ENCODE measurements around the gene TREH.

The TREH gene

GRCh38 chr11:118636569-118637290, 42.7 kb downstream of the TREH start:
- peaks cover 7% of the 10 kb centered on the region for H3K27me3 Mint-ChIP-seq (ENCODE audit: low read depth)
- no peaks in the 10 kb centered on the region for H3K4me1 Mint-ChIP-seq (ENCODE audit: low read depth)
- H3K4me3 Mint-ChIP-seq, result no peak overlapping the region
- no peaks in the 10 kb centered on the region for H3K9me3 Mint-ChIP-seq
- H3K36me3 Mint-ChIP-seq (ENCODE audit: low read depth), result no peaks in the 10 kb centered on the region
- H3K27ac Mint-ChIP-seq, result no peak overlapping the region

- no peak overlapping the region for H3K4me3 Mint-ChIP-seq
- H3K27ac Mint-ChIP-seq, result no peak overlapping the region
- no peaks in the 10 kb centered on the region for H3K4me1 Mint-ChIP-seq (ENCODE audit: low read depth)
- no peaks in the 10 kb centered on the region for H3K9me3 Mint-ChIP-seq
- H3K27me3 Mint-ChIP-seq (ENCODE audit: low read depth), result peaks cover 7% of the 10 kb centered on the region
- no peaks in the 10 kb centered on the region for H3K36me3 Mint-ChIP-seq (ENCODE audit: low read depth)
Observed at GRCh38 chr11:118635642-118636041, 43.8 kb downstream of the TREH start.

GRCh38 chr11:118635237-118635591, 44.2 kb downstream of the TREH start:
- H3K4me3 Mint-ChIP-seq, result no peak overlapping the region
- no peaks in the 10 kb centered on the region for H3K9me3 Mint-ChIP-seq
- no peak overlapping the region for H3K27ac Mint-ChIP-seq
- H3K4me1 Mint-ChIP-seq (ENCODE audit: low read depth), result no peaks in the 10 kb centered on the region
- no peaks in the 10 kb centered on the region for H3K36me3 Mint-ChIP-seq (ENCODE audit: low read depth)
- H3K27me3 Mint-ChIP-seq (ENCODE audit: low read depth), result peaks cover 7% of the 10 kb centered on the region

- H3K9me3 Mint-ChIP-seq, result no peaks in the 10 kb centered on the region
- no peak overlapping the region for H3K4me3 Mint-ChIP-seq
- H3K27me3 Mint-ChIP-seq (ENCODE audit: low read depth), result peaks cover 7% of the 10 kb centered on the region
- H3K36me3 Mint-ChIP-seq (ENCODE audit: low read depth), result no peaks in the 10 kb centered on the region
- no peak overlapping the region for H3K27ac Mint-ChIP-seq
- H3K4me1 Mint-ChIP-seq (ENCODE audit: low read depth), result no peaks in the 10 kb centered on the region
Observed at GRCh38 chr11:118634431-118635236, 44.8 kb downstream of the TREH start.

- peaks cover 7% of the 10 kb centered on the region for H3K27me3 Mint-ChIP-seq (ENCODE audit: low read depth)
- no peaks in the 10 kb centered on the region for H3K9me3 Mint-ChIP-seq
- no peak overlapping the region for H3K27ac Mint-ChIP-seq
- H3K4me1 Mint-ChIP-seq (ENCODE audit: low read depth), result no peaks in the 10 kb centered on the region
- no peaks in the 10 kb centered on the region for H3K36me3 Mint-ChIP-seq (ENCODE audit: low read depth)
- no peak overlapping the region for H3K4me3 Mint-ChIP-seq
Observed at GRCh38 chr11:118633979-118634378, 45.5 kb downstream of the TREH start.

GRCh38 chr11:118633319-118633690, 46.1 kb downstream of the TREH start:
- no peaks in the 10 kb centered on the region for H3K9me3 Mint-ChIP-seq
- no peaks in the 10 kb centered on the region for H3K4me1 Mint-ChIP-seq (ENCODE audit: low read depth)
- no peaks in the 10 kb centered on the region for H3K36me3 Mint-ChIP-seq (ENCODE audit: low read depth)
- H3K27ac Mint-ChIP-seq, result no peak overlapping the region
- H3K27me3 Mint-ChIP-seq (ENCODE audit: low read depth), result peaks cover 7% of the 10 kb centered on the region
- H3K4me3 Mint-ChIP-seq, result no peak overlapping the region

- H3K9me3 Mint-ChIP-seq, result no peaks in the 10 kb centered on the region
- no peaks in the 10 kb centered on the region for H3K4me1 Mint-ChIP-seq (ENCODE audit: low read depth)
- H3K27me3 Mint-ChIP-seq (ENCODE audit: low read depth), result peaks cover 7% of the 10 kb centered on the region
- H3K36me3 Mint-ChIP-seq (ENCODE audit: low read depth), result no peaks in the 10 kb centered on the region
- H3K4me3 Mint-ChIP-seq, result no peak overlapping the region
- no peak overlapping the region for H3K27ac Mint-ChIP-seq
Observed at GRCh38 chr11:118632577-118633318, 46.7 kb downstream of the TREH start.

GRCh38 chr11:118631142-118631909, 48.1 kb downstream of the TREH start:
- H3K27me3 Mint-ChIP-seq (ENCODE audit: low read depth), result peaks cover 6% of the 10 kb centered on the region
- H3K4me3 Mint-ChIP-seq, result no peak overlapping the region
- no peaks in the 10 kb centered on the region for H3K4me1 Mint-ChIP-seq (ENCODE audit: low read depth)
- no peak overlapping the region for H3K27ac Mint-ChIP-seq
- H3K9me3 Mint-ChIP-seq, result no peaks in the 10 kb centered on the region
- no peaks in the 10 kb centered on the region for H3K36me3 Mint-ChIP-seq (ENCODE audit: low read depth)

- Mint-ChIP-seq H3K4me3 (no peak overlapping the region), H3K27ac (no peak overlapping the region), H3K27me3 (ENCODE audit: low read depth) (no peaks in the 10 kb centered on the region), H3K4me1 (ENCODE audit: low read depth) (no peaks in the 10 kb centered on the region), H3K9me3 (no peaks in the 10 kb centered on the region), H3K36me3 (ENCODE audit: low read depth) (no peaks in the 10 kb centered on the region)
Observed at GRCh38 chr11:118629761-118630661, 49.4 kb downstream of the TREH start.

- Mint-ChIP-seq H3K4me3 (no peak overlapping the region), H3K36me3 (ENCODE audit: low read depth) (no peaks in the 10 kb centered on the region), H3K27me3 (ENCODE audit: low read depth) (no peaks in the 10 kb centered on the region), H3K9me3 (no peaks in the 10 kb centered on the region), H3K4me1 (ENCODE audit: low read depth) (no peaks in the 10 kb centered on the region), H3K27ac (no peak overlapping the region)
Observed at GRCh38 chr11:118628861-118629549, 50.4 kb downstream of the TREH start.

- Mint-ChIP-seq H3K36me3 (ENCODE audit: low read depth) (no peaks in the 10 kb centered on the region), H3K27me3 (ENCODE audit: low read depth) (no peaks in the 10 kb centered on the region), H3K4me3 (no peak overlapping the region), H3K27ac (no peak overlapping the region), H3K9me3 (no peaks in the 10 kb centered on the region), H3K4me1 (ENCODE audit: low read depth) (no peaks in the 10 kb centered on the region)
Observed at GRCh38 chr11:118628432-118628831, 51.0 kb downstream of the TREH start.

- Mint-ChIP-seq H3K4me3 (no peak overlapping the region), H3K4me1 (ENCODE audit: low read depth) (no peaks in the 10 kb centered on the region), H3K9me3 (no peaks in the 10 kb centered on the region), H3K27ac (no peak overlapping the region), H3K36me3 (ENCODE audit: low read depth) (no peaks in the 10 kb centered on the region), H3K27me3 (ENCODE audit: low read depth) (no peaks in the 10 kb centered on the region)
Observed at GRCh38 chr11:118628031-118628430, 51.4 kb downstream of the TREH start.

GRCh38 chr11:118627566-118627965, 51.9 kb downstream of the TREH start:
- H3K27ac Mint-ChIP-seq, result no peak overlapping the region
- H3K9me3 Mint-ChIP-seq, result no peaks in the 10 kb centered on the region
- no peaks in the 10 kb centered on the region for H3K4me1 Mint-ChIP-seq (ENCODE audit: low read depth)
- H3K36me3 Mint-ChIP-seq (ENCODE audit: low read depth), result no peaks in the 10 kb centered on the region
- no peaks in the 10 kb centered on the region for H3K27me3 Mint-ChIP-seq (ENCODE audit: low read depth)
- no peak overlapping the region for H3K4me3 Mint-ChIP-seq

All from T-helper 1 cell treated with Interleukin-12 subunit alpha and Interleukin-12 subunit beta and Interleukin-4 antibody, amounts not matched to agents 30 μg/mL and 1 μg/mL, for 36 hours (primary cell).